H1 (cell line): Measurements from ENCODE around the gene TEKT3. TPM values are rescaled to one million over a fixed set of nuclear protein-coding genes. Genes with fewer than 3 reads are reported as not detected.
A peak's percentile ranks its signal among the peaks of the same experiment; 100 is the strongest.

Source experiments
- CTCF ChIA-PET: fragments of 300-600 bp; sonication (Branson Sonifier 250); formaldehyde crosslinking; loops from one replicate; lab custom pipeline; 2021; ENCODE audit not compliant: partially characterized antibody; lab: Charles Lee
- POLR2A ChIA-PET: fragments of 300-600 bp; sonication (Branson Sonifier 250); formaldehyde crosslinking; loops from one replicate; lab custom pipeline; 2021; ENCODE audit warnings: inconsistent platforms; ENCODE audit not compliant: partially characterized antibody; lab: Charles Lee
- DNase-seq, 2 experiments: peaks; one replicate each; pipeline versions ENCODE4 v3.0.0 to v3.0.0-alpha.2; 2010 to 2022; ENCODE audit warnings: low spot score in 2 of 2, low read depth in 1 of 2, mixed read lengths in 1 of 2
- FAIRE-seq: peaks from 2 replicates; lab custom pipeline; 2011; peaks lifted over from hg19 to GRCh38; lab: Jason Lieb, UNC
- H2AFZ ChIP-seq: 2 replicates; pipeline ENCODE4 v1.8.1; 2012; ENCODE audit warnings: low read length, inconsistent platforms
- H2AK5ac ChIP-seq: 2 replicates; pipeline ENCODE4 v1.6.1; 2013; ENCODE audit warnings: low read depth, low read length
- H2BK120ac ChIP-seq: replicated peaks from 2 replicates; pipeline ENCODE3; 2013; ENCODE audit warnings: low read depth, low read length, inconsistent platforms
- H2BK12ac ChIP-seq: 2 replicates; pipeline ENCODE4 v1.6.1; 2013; ENCODE audit warnings: low read depth, low read length
- H2BK15ac ChIP-seq: 2 replicates; pipeline ENCODE4 v1.6.1; 2013; ENCODE audit warnings: low read length
- H2BK20ac ChIP-seq: 2 replicates; pipeline ENCODE4 v1.6.1; 2013; ENCODE audit warnings: low read length
- H2BK5ac ChIP-seq: 2 replicates; pipeline ENCODE4 v1.6.1; 2013; ENCODE audit warnings: low read depth, low read length
- H3K14ac ChIP-seq: 2 replicates; pipeline ENCODE4 v1.6.1; 2013; ENCODE audit warnings: inconsistent platforms; ENCODE audit not compliant: insufficient read length
- H3K18ac ChIP-seq: 2 replicates; pipeline ENCODE4 v1.6.1; 2013; ENCODE audit warnings: low read length; ENCODE audit errors: extremely low read depth
- H3K23ac ChIP-seq: 2 replicates; pipeline ENCODE4 v1.6.1; 2013; ENCODE audit warnings: inconsistent platforms; ENCODE audit not compliant: insufficient read length
- H3K23me2 ChIP-seq: 2 replicates; pipeline ENCODE4 v1.6.1; 2013; ENCODE audit warnings: low read depth, low read length
- H3K27ac ChIP-seq: 2 replicates; pipeline ENCODE4 v1.6.1; 2011; ENCODE audit warnings: low read depth, low read length, inconsistent platforms
- H3K27me3 ChIP-seq, 4 experiments: replicated peaks in 1 of 4; 1 replicate in 1 of 4; 2 replicates in 3 of 4; pipeline versions ENCODE4 v1.6.1 to v1.8.1; 2011 to 2013; ENCODE audit warnings: low read length in 3 of 4, mild to moderate bottlenecking in 3 of 4, inconsistent platforms in 2 of 4, mixed read lengths in 2 of 4, moderate library complexity in 1 of 4; ENCODE audit not compliant: control insufficient read depth in 3 of 4, insufficient read depth in 3 of 4; ENCODE audit errors: extremely low read depth in 1 of 4
- H3K36me3 ChIP-seq, 4 experiments: 2 replicates each; pipeline versions ENCODE4 v1.6.1 to v1.8.1; 2011 to 2013; ENCODE audit warnings: mild to moderate bottlenecking in 4 of 4, low read length in 3 of 4, moderate library complexity in 2 of 4, control low read depth in 1 of 4, inconsistent platforms in 1 of 4; ENCODE audit not compliant: insufficient read depth in 4 of 4, control insufficient read depth in 2 of 4
- H3K4ac ChIP-seq: replicated peaks from 2 replicates; pipeline ENCODE3; 2013; ENCODE audit warnings: low read length, low read depth, mixed read lengths, inconsistent platforms; ENCODE audit not compliant: insufficient read length
- H3K4me1 ChIP-seq, 4 experiments: replicated peaks in 1 of 4; 1 replicate in 1 of 4; 2 replicates in 3 of 4; pipeline versions ENCODE4 v1.6.1 to v1.8.1; 2011 to 2013; ENCODE audit warnings: low read length in 3 of 4, inconsistent platforms in 2 of 4, mixed read lengths in 1 of 4; ENCODE audit not compliant: insufficient read depth in 4 of 4, control insufficient read depth in 3 of 4
- H3K4me2 ChIP-seq, 2 experiments: 2 replicates each; pipeline versions ENCODE4 v1.6.1 to v1.8.1; 2011 to 2013; ENCODE audit warnings: low read depth in 2 of 2, low read length in 2 of 2, control low read depth in 1 of 2, inconsistent platforms in 1 of 2, mild to moderate bottlenecking in 1 of 2; ENCODE audit not compliant: insufficient read depth in 1 of 2
- H3K4me3 ChIP-seq, 4 experiments: fragments of 200-600, 300-600 bp in 1 of 4; sonication (generic), shearing (Covaris generic), sonication (Bioruptor Twin) in 1 of 4; 2 replicates each; pipeline versions ENCODE4 v1.5.1 to v1.8.1; 2011 to 2016; ENCODE audit warnings: low read length in 4 of 4, low read depth in 3 of 4, control low read depth in 2 of 4, inconsistent platforms in 2 of 4, mild to moderate bottlenecking in 2 of 4, mixed read lengths in 1 of 4, moderate library complexity in 1 of 4; ENCODE audit not compliant: insufficient read depth in 2 of 4; ENCODE audit errors: extremely low read depth in 1 of 4
- H3K56ac ChIP-seq: replicated peaks from 2 replicates; pipeline ENCODE3; 2013; ENCODE audit warnings: low read depth, mild to moderate bottlenecking, mixed read lengths, low read length, inconsistent platforms; ENCODE audit not compliant: insufficient read length
- H3K79me1 ChIP-seq: 2 replicates; pipeline ENCODE4 v1.6.1; 2013; ENCODE audit warnings: low read depth, low read length, control low read depth
- H3K79me2 ChIP-seq, 2 experiments: 2 replicates each; pipeline versions ENCODE4 v1.6.1 to v1.8.1; 2012 to 2013; ENCODE audit warnings: low read length in 2 of 2, mild to moderate bottlenecking in 2 of 2, inconsistent platforms in 1 of 2; ENCODE audit not compliant: insufficient read depth in 2 of 2, control insufficient read depth in 1 of 2
- H3K9ac ChIP-seq, 4 experiments: replicated peaks in 1 of 4; 1 replicate in 1 of 4; 2 replicates in 3 of 4; pipeline versions ENCODE4 v1.6.1 to v1.8.1; 2011 to 2013; ENCODE audit warnings: low read depth in 3 of 4, low read length in 3 of 4, control low read depth in 2 of 4, mild to moderate bottlenecking in 2 of 4, moderate library complexity in 2 of 4, inconsistent platforms in 1 of 4; ENCODE audit errors: extremely low read depth in 1 of 4
- H3K9me3 ChIP-seq, 2 experiments: 2 replicates each; pipeline versions ENCODE4 v1.6.1 to v1.8.1; 2012 to 2013; ENCODE audit warnings: mild to moderate bottlenecking in 2 of 2, moderate library complexity in 2 of 2, control low read depth in 1 of 2, inconsistent platforms in 1 of 2, low read depth in 1 of 2, low read length in 1 of 2, mixed read lengths in 1 of 2; ENCODE audit not compliant: insufficient read depth in 2 of 2
- H4K20me1 ChIP-seq, 2 experiments: replicated peaks in 1 of 2; 2 replicates each; pipeline versions ENCODE3 to v1.8.1; 2011 to 2013; ENCODE audit warnings: inconsistent platforms in 2 of 2, low read length in 2 of 2, mild to moderate bottlenecking in 1 of 2; ENCODE audit not compliant: insufficient read depth in 2 of 2, control insufficient read depth in 1 of 2
- H4K5ac ChIP-seq: 2 replicates; pipeline ENCODE4 v1.6.1; 2013; ENCODE audit warnings: low read length, low read depth, mixed read lengths, inconsistent platforms; ENCODE audit not compliant: insufficient read length
- H4K8ac ChIP-seq: 2 replicates; pipeline ENCODE4 v1.8.0; 2013; ENCODE audit warnings: mild to moderate bottlenecking, moderate library complexity, low read length, inconsistent platforms; ENCODE audit not compliant: insufficient read depth; ENCODE audit errors: extremely low read depth
- H4K91ac ChIP-seq: replicated peaks from 2 replicates; pipeline ENCODE3; 2013; ENCODE audit warnings: low read length, mixed read lengths, inconsistent platforms; ENCODE audit not compliant: insufficient read length
- ATF2 ChIP-seq: IDR thresholded peaks from 2 replicates; pipeline ENCODE4 v1.6.1; 2012; ENCODE audit warnings: low read length, inconsistent platforms
- BCL11A ChIP-seq, 2 experiments: IDR thresholded peaks; one replicate each; pipeline ENCODE4 v1.6.1; 2011; ENCODE audit warnings: low read depth in 2 of 2, low read length in 2 of 2, mild to moderate bottlenecking in 2 of 2
- CEBPB ChIP-seq: IDR thresholded peaks from 2 replicates; pipeline ENCODE4 v1.6.1; 2012; ENCODE audit warnings: low read depth, low read length
- CREB1 ChIP-seq: IDR thresholded peaks from 2 replicates; pipeline ENCODE4 v1.6.1; 2012; ENCODE audit warnings: inconsistent platforms
- EGR1 ChIP-seq: IDR thresholded peaks from 2 replicates; pipeline ENCODE4 v1.6.1; 2011; ENCODE audit warnings: low read depth, low read length, borderline replicate concordance
- EZH2 ChIP-seq: fragments of 200-600 bp; sonication (generic); IDR thresholded peaks from 2 replicates; pipeline ENCODE4 v1.7.1; 2012; ENCODE audit warnings: low read depth, mild to moderate bottlenecking, moderate library complexity, low read length, inconsistent platforms; ENCODE audit not compliant: severe bottlenecking
- FOSL1 ChIP-seq: IDR thresholded peaks from 2 replicates; pipeline ENCODE4 v1.6.1; 2011; ENCODE audit warnings: mild to moderate bottlenecking, low read depth, low read length, moderate library complexity; ENCODE audit not compliant: insufficient read depth
- GABPA ChIP-seq: IDR thresholded peaks from 2 replicates; pipeline ENCODE4 v1.6.1; 2011; ENCODE audit warnings: mild to moderate bottlenecking, low read length, moderate library complexity, borderline replicate concordance; ENCODE audit not compliant: insufficient read depth
- JUN ChIP-seq: IDR thresholded peaks from 2 replicates; pipeline ENCODE4 v1.6.1; 2011; ENCODE audit warnings: low read depth, mild to moderate bottlenecking, improper control_type of control experiment, low read length
- KDM5A ChIP-seq: fragments of 200-600 bp; IDR thresholded peaks from 2 replicates; pipeline ENCODE4 v1.7.1; 2012; ENCODE audit warnings: mild to moderate bottlenecking, low read length, inconsistent platforms, mixed read lengths
- POLR2A ChIP-seq, 2 experiments: IDR thresholded peaks; 1 replicate in 1 of 2; 2 replicates in 1 of 2; pipeline ENCODE4 v1.6.1; 2011; ENCODE audit warnings: low read depth in 2 of 2, low read length in 2 of 2, mild to moderate bottlenecking in 2 of 2; ENCODE audit errors: control extremely low read depth in 1 of 2
- POU5F1 ChIP-seq: IDR thresholded peaks from 2 replicates; pipeline ENCODE4 v1.6.1; 2011; ENCODE audit warnings: low read depth, mild to moderate bottlenecking, low read length, moderate library complexity
- SP4 ChIP-seq: IDR thresholded peaks from 2 replicates; pipeline ENCODE4 v1.6.1; 2012; ENCODE audit warnings: low read length, inconsistent platforms
- SUZ12 ChIP-seq: fragments of 200-600 bp; sonication (generic); IDR thresholded peaks from 2 replicates; pipeline ENCODE4 v1.6.1; 2012; ENCODE audit warnings: mild to moderate bottlenecking, inconsistent platforms, low read length, moderate library complexity, mixed read lengths
- WGBS, 2 experiments: shearing (Covaris generic) in 1 of 2; methylation state at CpG; one replicate each; pipeline versions ENCODE4 v1.1.6 to v1.1.7; 2013 to 2015; ENCODE audit warnings: low lambda C conversion rate in 2 of 2, mixed read lengths in 2 of 2, inconsistent platforms in 1 of 2, low coverage in 1 of 2, missing lambda C conversion rate in 1 of 2; ENCODE audit not compliant: insufficient replicate concordance in 2 of 2, insufficient coverage in 1 of 2, insufficient read length in 1 of 2; ENCODE audit errors: extremely low coverage in 1 of 2, missing lambda C conversion rate in 1 of 2; 5-methylcytosine and 5-hydroxymethylcytosine counted together
- polyA plus RNA-seq, 7 experiments: library from polyadenylated mRNA; depleted of rRNA in 3 of 7; stranded (reverse) in 5 of 7; unstranded in 2 of 7; fragments of >200 nt in 5 of 7; fragments of 200-250 nt in 2 of 7; gene quantifications; 1 replicate in 5 of 7; 2 replicates in 1 of 7; 4 replicates in 1 of 7; pipeline versions ENCODE4 v1.2.1 to v1.2.3, GENCODE V29; 2011 to 2013; ENCODE audit warnings: missing spikeins in 2 of 7, mixed read lengths in 2 of 7
- total RNA-seq: library from RNA; stranded (reverse); fragmentation: NEBNext Ultra II Directional; extraction: Animal tissue kit (Norgen Biotek cat#: 25700); gene quantifications from 2 replicates; pipeline ENCODE4 v1.2.1, GENCODE V29; 2021

TEKT3 gene
- total and polyA plus RNA-seq, 2 of the 8 experiments (the other 6 are each of a cell fraction or from before 2014, with no cell fraction given) = 2.2 to 2.9 TPM

GRCh38 chr17:15341966-15342365 is 569 bp upstream of the TEKT3 start:
- H3K9ac ChIP-seq = no peak overlapping the region
- no peak overlapping the region for H4K5ac ChIP-seq
- H2BK15ac ChIP-seq = no peak overlapping the region
- no peaks in the 10 kb centered on the region for H3K79me1 ChIP-seq
- H2BK120ac ChIP-seq = no peak overlapping the region
- H4K8ac ChIP-seq = no peak overlapping the region
- H2BK5ac ChIP-seq = no peak overlapping the region
- no peak overlapping the region for H3K4ac ChIP-seq
- H3K18ac ChIP-seq = no peak overlapping the region
- H3K9me3 ChIP-seq = no peaks in the 10 kb centered on the region; a peak in 1 of 4 replicates
- H3K4me3 ChIP-seq = peak overlapping the region; percentile 21 to 70 (median 31); a peak in 5 of 8 replicates
- no peak overlapping the region for H3K23ac ChIP-seq
- peaks cover 0 to 5% (median 2%) of the 10 kb centered on the region in 4 experiments; a peak in 1 of 7 replicates for H3K27me3 ChIP-seq
- H4K91ac ChIP-seq = no peak overlapping the region
- FAIRE-seq (no peak), DNase-seq (no peak)
- H3K27ac ChIP-seq = no peak overlapping the region
- peaks cover 0 to 3% (median 1%) of the 10 kb centered on the region in 4 experiments; a peak in 4 of 7 replicates for H3K4me1 ChIP-seq
- no peak overlapping the region for H2BK20ac ChIP-seq
- H3K23me2 ChIP-seq = peaks cover 9% of the 10 kb centered on the region; the same call in 1 of the 2 replicates
- H3K56ac ChIP-seq = no peak overlapping the region
- peak overlapping the region; percentile 84 to 93 for H3K4me2 ChIP-seq
- ChIA-PET CTCF (interaction anchor here (1.6 to 1.8 kb wide), 2 partner anchors 9 to 79 kb away, joined by 6 read pairs; no protein-coding TSS in a partner anchor), POLR2A (no interaction called here)
- no peak overlapping the region for H2BK12ac ChIP-seq
- 0 out of 2 replicates have a peak overlapping the region, but pooled peaks have one; percentile 62 for H2AFZ ChIP-seq
- H4K20me1 ChIP-seq = no peaks in the 10 kb centered on the region
- H3K14ac ChIP-seq = no peak overlapping the region
- H3K79me2 ChIP-seq = no peaks in the 10 kb centered on the region
- 81% methylated on average over 3 of the region's 3 CpGs; no CpG with 5 or more reads in 1 of the 2 experiments for WGBS, 2 experiments
- no peaks in the 10 kb centered on the region for H3K36me3 ChIP-seq
- H2AK5ac ChIP-seq = no peak overlapping the region
- TF ChIP-seq FOSL1 = no peak
- no peak for TF ChIP-seq POU5F1
- TF ChIP-seq GABPA = no peak
- no peak for TF ChIP-seq EZH2
- no peak for TF ChIP-seq KDM5A
- no peak for TF ChIP-seq ATF2
- TF ChIP-seq EGR1 = no peak
- TF ChIP-seq SUZ12 = no peak
- TF ChIP-seq JUN = no peak
- no peak for TF ChIP-seq CEBPB
- TF ChIP-seq CREB1 = no peak
- TF ChIP-seq POLR2A (IDR thresholded peaks at IDR 0.05; ENCODE audit: control extremely low read depth in 1 of 2, low read depth in 2 of 2, low read length in 2 of 2) = no peak
- no peak for TF ChIP-seq BCL11A (IDR thresholded peaks at IDR 0.05; ENCODE audit: low read depth in 2 of 2, low read length in 2 of 2)
- TF ChIP-seq SP4 = no peak
